Activated T-helper 2 cell treated with anti-CD3 and anti-CD28 coated beads, Interferon-gamma antibody, Interleukin-2, Interleukin-4, amounts not matched to agents 10 μg/mL and 5 μg/mL and 100 μg/mL, durations not matched to agents 14 hours and 24 hours and 36 hours (primary cell): ENCODE results near the gene EPB41L4B. TPM values are rescaled to one million over a fixed set of nuclear protein-coding genes. Genes with fewer than 3 reads are reported as not detected.

Experiments
- DNase-seq: peaks from one replicate; pipeline ENCODE4 v3.0.0; 2021; ENCODE audit warnings: low spot score
- H3K27ac Mint-ChIP-seq: one replicate; pipeline ENCODE4 v1.8.0; 2021; ENCODE audit warnings: mixed read lengths
- H3K27me3 Mint-ChIP-seq: one replicate; pipeline ENCODE4 v1.8.0; 2021; ENCODE audit warnings: low read depth, mixed read lengths
- H3K36me3 Mint-ChIP-seq: one replicate; pipeline ENCODE4 v1.8.0; 2021; ENCODE audit warnings: low read depth, mixed read lengths
- H3K4me1 Mint-ChIP-seq: one replicate; pipeline ENCODE4 v1.8.0; 2021; ENCODE audit warnings: low read depth, mixed read lengths
- H3K4me3 Mint-ChIP-seq: one replicate; pipeline ENCODE4 v1.8.0; 2021; ENCODE audit warnings: low read depth, mild to moderate bottlenecking, moderate library complexity, mixed read lengths
- H3K9me3 Mint-ChIP-seq: one replicate; pipeline ENCODE4 v1.8.0; 2021; ENCODE audit warnings: mixed read lengths
- intact Hi-C: fragments of 100-400 bp; cut with micrococcal nuclease; formaldehyde crosslinking; loops from one replicate; pipeline ENCODE4 v1.15.1; 2023
- total RNA-seq: library from RNA; stranded (reverse); gene quantifications from 2 replicates; pipeline ENCODE4 v1.2.3, GENCODE V29; 2022

Gene EPB41L4B
- total RNA-seq, 1 donor from 2014 or later, result 1.6 TPM

GRCh38 chr9:109214414-109214813, 106.4 kb downstream of the EPB41L4B start:
- no peaks in the 10 kb centered on the region for H3K4me1 Mint-ChIP-seq
- no peak overlapping the region for H3K4me3 Mint-ChIP-seq
- no peaks in the 10 kb centered on the region for H3K36me3 Mint-ChIP-seq
- no peaks in the 10 kb centered on the region for H3K9me3 Mint-ChIP-seq
- intact Hi-C loops, result no loop called here
- no peak overlapping the region for H3K27ac Mint-ChIP-seq
- DNase-seq, result no peak
- H3K27me3 Mint-ChIP-seq, result peaks cover 12% of the 10 kb centered on the region

GRCh38 chr9:109213285-109214121, 107.4 kb downstream of the EPB41L4B start:
- Mint-ChIP-seq H3K27me3 (peaks cover 8% of the 10 kb centered on the region), H3K9me3 (no peaks in the 10 kb centered on the region), H3K36me3 (no peaks in the 10 kb centered on the region), H3K4me3 (no peak overlapping the region), H3K4me1 (no peaks in the 10 kb centered on the region), H3K27ac (no peak overlapping the region)
- intact Hi-C loops, result no loop called here
- no peak for DNase-seq

GRCh38 chr9:109212768-109213167, 108.1 kb downstream of the EPB41L4B start:
- no peak overlapping the region for H3K4me3 Mint-ChIP-seq
- H3K36me3 Mint-ChIP-seq, result no peaks in the 10 kb centered on the region
- peaks cover 5% of the 10 kb centered on the region for H3K27me3 Mint-ChIP-seq
- DNase-seq, result no peak
- H3K4me1 Mint-ChIP-seq, result no peaks in the 10 kb centered on the region
- H3K9me3 Mint-ChIP-seq, result no peaks in the 10 kb centered on the region
- no peak overlapping the region for H3K27ac Mint-ChIP-seq
- intact Hi-C loops, result no loop called here

GRCh38 chr9:109206670-109207069, 114.2 kb downstream of the EPB41L4B start:
- H3K27me3 Mint-ChIP-seq, result peaks cover 12% of the 10 kb centered on the region
- no peak overlapping the region for H3K27ac Mint-ChIP-seq
- intact Hi-C loops, result no loop called here
- no peaks in the 10 kb centered on the region for H3K9me3 Mint-ChIP-seq
- H3K36me3 Mint-ChIP-seq, result no peaks in the 10 kb centered on the region
- DNase-seq, result no peak
- no peaks in the 10 kb centered on the region for H3K4me1 Mint-ChIP-seq
- no peak overlapping the region for H3K4me3 Mint-ChIP-seq

GRCh38 chr9:109205526-109205925, 115.3 kb downstream of the EPB41L4B start:
- intact Hi-C loops, result no loop called here
- DNase-seq, result no peak
- Mint-ChIP-seq H3K27ac (no peak overlapping the region), H3K4me1 (no peaks in the 10 kb centered on the region), H3K4me3 (no peak overlapping the region), H3K9me3 (no peaks in the 10 kb centered on the region), H3K36me3 (no peaks in the 10 kb centered on the region), H3K27me3 (peaks cover 12% of the 10 kb centered on the region)

- DNase-seq, result no peak
- H3K36me3 Mint-ChIP-seq, result no peaks in the 10 kb centered on the region
- H3K27ac Mint-ChIP-seq, result no peak overlapping the region
- H3K27me3 Mint-ChIP-seq, result peaks cover 21% of the 10 kb centered on the region
- no peaks in the 10 kb centered on the region for H3K4me1 Mint-ChIP-seq
- no peak overlapping the region for H3K4me3 Mint-ChIP-seq
- no peaks in the 10 kb centered on the region for H3K9me3 Mint-ChIP-seq
- intact Hi-C loops, result no loop called here
Measured at GRCh38 chr9:109203761-109204360, 117.0 kb downstream of the EPB41L4B start.

GRCh38 chr9:109199676-109200075, 121.2 kb downstream of the EPB41L4B start:
- H3K27ac Mint-ChIP-seq, result no peak overlapping the region
- H3K9me3 Mint-ChIP-seq, result no peaks in the 10 kb centered on the region
- no peaks in the 10 kb centered on the region for H3K4me1 Mint-ChIP-seq
- peaks cover 14% of the 10 kb centered on the region for H3K27me3 Mint-ChIP-seq
- intact Hi-C loops, result no loop called here
- H3K4me3 Mint-ChIP-seq, result no peak overlapping the region
- no peaks in the 10 kb centered on the region for H3K36me3 Mint-ChIP-seq
- no peak for DNase-seq

- DNase-seq, result no peak
- Mint-ChIP-seq H3K4me3 (no peak overlapping the region), H3K9me3 (no peaks in the 10 kb centered on the region), H3K27me3 (peaks cover 14% of the 10 kb centered on the region), H3K36me3 (no peaks in the 10 kb centered on the region), H3K4me1 (no peaks in the 10 kb centered on the region), H3K27ac (no peak overlapping the region)
- intact Hi-C loops, result no loop called here
Measured at GRCh38 chr9:109198736-109199382, 122.0 kb downstream of the EPB41L4B start.

- Mint-ChIP-seq H3K9me3 (no peaks in the 10 kb centered on the region), H3K36me3 (no peaks in the 10 kb centered on the region), H3K27me3 (peaks cover 5% of the 10 kb centered on the region), H3K4me3 (no peak overlapping the region), H3K27ac (no peak overlapping the region), H3K4me1 (no peaks in the 10 kb centered on the region)
- intact Hi-C loops, result no loop called here
- DNase-seq, result no peak
Measured at GRCh38 chr9:109193974-109194556, 126.8 kb downstream of the EPB41L4B start.

GRCh38 chr9:109192732-109193361, 128.0 kb downstream of the EPB41L4B start:
- H3K4me3 Mint-ChIP-seq, result no peak overlapping the region
- H3K36me3 Mint-ChIP-seq, result no peaks in the 10 kb centered on the region
- no peak for DNase-seq
- H3K4me1 Mint-ChIP-seq, result no peaks in the 10 kb centered on the region
- H3K27me3 Mint-ChIP-seq, result peaks cover 2% of the 10 kb centered on the region
- intact Hi-C loops, result no loop called here
- no peaks in the 10 kb centered on the region for H3K9me3 Mint-ChIP-seq
- no peak overlapping the region for H3K27ac Mint-ChIP-seq

- no peak overlapping the region for H3K27ac Mint-ChIP-seq
- H3K4me1 Mint-ChIP-seq, result no peaks in the 10 kb centered on the region
- no peak for DNase-seq
- no peak overlapping the region for H3K4me3 Mint-ChIP-seq
- intact Hi-C loops, result no loop called here
- no peaks in the 10 kb centered on the region for H3K36me3 Mint-ChIP-seq
- no peaks in the 10 kb centered on the region for H3K27me3 Mint-ChIP-seq
- H3K9me3 Mint-ChIP-seq, result no peaks in the 10 kb centered on the region
Measured at GRCh38 chr9:109191746-109192145, 129.1 kb downstream of the EPB41L4B start.

GRCh38 chr9:109190151-109190550, 130.7 kb downstream of the EPB41L4B start:
- Mint-ChIP-seq H3K4me1 (no peaks in the 10 kb centered on the region), H3K27ac (no peak overlapping the region), H3K36me3 (no peaks in the 10 kb centered on the region), H3K27me3 (no peaks in the 10 kb centered on the region), H3K9me3 (no peaks in the 10 kb centered on the region), H3K4me3 (no peak overlapping the region)
- DNase-seq, result no peak
- intact Hi-C loops, result no loop called here
